Measurements from ENCODE around the gene SLC4A5. TPM values are rescaled to one million over a fixed set of nuclear protein-coding genes. Genes with fewer than 3 reads are reported as not detected.
"Not testable (repeated sequence)": the region's sequence is repeated elsewhere in the genome, so short reads cannot be mapped to it uniquely, and the experiment has no call there.

SLC4A5 gene
- polyA plus RNA-seq, 1 of the 3 experiments (the other 2 are of a cell fraction): 0.25 TPM

DNA sequence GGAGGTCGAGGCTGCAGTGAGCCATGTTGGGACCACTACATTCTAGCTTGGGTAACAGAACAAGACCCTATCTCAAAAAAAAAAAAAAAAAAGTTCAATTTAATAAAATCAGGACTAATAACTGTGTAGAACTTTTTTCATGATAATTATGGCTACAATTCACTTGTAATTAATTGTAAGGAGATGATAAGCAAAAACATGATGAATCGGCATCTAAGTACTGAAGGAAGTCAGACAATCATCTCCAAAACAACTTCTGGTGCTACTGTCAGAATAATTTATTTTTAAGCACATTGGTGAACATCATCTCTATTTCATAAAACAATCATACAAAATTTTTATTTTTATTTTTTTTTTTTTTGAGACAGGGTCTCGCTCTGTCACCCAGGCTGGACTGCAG lies 154.5 kb downstream of the SLC4A5 start:
- POLR2A ChIA-PET: interaction anchor here (0.6 kb wide), 1 partner anchor 10 kb away, joined by 3 read pairs; the partner anchor contains the start of gene MOB1A
- TF ChIP-seq SIN3A (IDR thresholded peaks at IDR 0.05; ENCODE audit: borderline replicate concordance, low read depth, low read length) (no peak), RAD21 (IDR thresholded peaks at IDR 0.05; ENCODE audit: low read length) (no peak), FOSL2 (IDR thresholded peaks at IDR 0.05; ENCODE audit: borderline replicate concordance, low read depth) (no peak), YY1 (IDR thresholded peaks at IDR 0.05; ENCODE audit: low read depth) (no peak), TAF1 (IDR thresholded peaks at IDR 0.05; ENCODE audit: borderline replicate concordance, low read depth, low read length) (no peak), MXI1 (IDR thresholded peaks at IDR 0.05; ENCODE audit: low read depth, low read length) (no peak), NFIC (IDR thresholded peaks at IDR 0.05; ENCODE audit: borderline replicate concordance) (no peak), TEAD4 (IDR thresholded peaks at IDR 0.05; ENCODE audit: borderline replicate concordance, insufficient read depth) (no peak), FOXM1 (IDR thresholded peaks at IDR 0.05; ENCODE audit: low read depth) (no peak), ELF1 (IDR thresholded peaks at IDR 0.05) (no peak), CHD2 (IDR thresholded peaks at IDR 0.05; ENCODE audit: low read length, partially characterized antibody) (no peak), GABPA (IDR thresholded peaks at IDR 0.05; ENCODE audit: low read depth) (no peak)
- TF ChIP-seq, protein P1, sequence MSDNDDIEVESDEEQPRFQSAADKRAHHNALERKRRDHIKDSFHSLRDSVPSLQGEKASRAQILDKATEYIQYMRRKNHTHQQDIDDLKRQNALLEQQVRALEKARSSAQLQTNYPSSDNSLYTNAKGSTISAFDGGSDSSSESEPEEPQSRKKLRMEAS (IDR thresholded peaks at IDR 0.05; ENCODE audit: low read depth): no peak
- TF ChIP-seq, protein P2, sequence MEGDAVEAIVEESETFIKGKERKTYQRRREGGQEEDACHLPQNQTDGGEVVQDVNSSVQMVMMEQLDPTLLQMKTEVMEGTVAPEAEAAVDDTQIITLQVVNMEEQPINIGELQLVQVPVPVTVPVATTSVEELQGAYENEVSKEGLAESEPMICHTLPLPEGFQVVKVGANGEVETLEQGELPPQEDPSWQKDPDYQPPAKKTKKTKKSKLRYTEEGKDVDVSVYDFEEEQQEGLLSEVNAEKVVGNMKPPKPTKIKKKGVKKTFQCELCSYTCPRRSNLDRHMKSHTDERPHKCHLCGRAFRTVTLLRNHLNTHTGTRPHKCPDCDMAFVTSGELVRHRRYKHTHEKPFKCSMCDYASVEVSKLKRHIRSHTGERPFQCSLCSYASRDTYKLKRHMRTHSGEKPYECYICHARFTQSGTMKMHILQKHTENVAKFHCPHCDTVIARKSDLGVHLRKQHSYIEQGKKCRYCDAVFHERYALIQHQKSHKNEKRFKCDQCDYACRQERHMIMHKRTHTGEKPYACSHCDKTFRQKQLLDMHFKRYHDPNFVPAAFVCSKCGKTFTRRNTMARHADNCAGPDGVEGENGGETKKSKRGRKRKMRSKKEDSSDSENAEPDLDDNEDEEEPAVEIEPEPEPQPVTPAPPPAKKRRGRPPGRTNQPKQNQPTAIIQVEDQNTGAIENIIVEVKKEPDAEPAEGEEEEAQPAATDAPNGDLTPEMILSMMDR (IDR thresholded peaks at IDR 0.05): no peak

DNA sequence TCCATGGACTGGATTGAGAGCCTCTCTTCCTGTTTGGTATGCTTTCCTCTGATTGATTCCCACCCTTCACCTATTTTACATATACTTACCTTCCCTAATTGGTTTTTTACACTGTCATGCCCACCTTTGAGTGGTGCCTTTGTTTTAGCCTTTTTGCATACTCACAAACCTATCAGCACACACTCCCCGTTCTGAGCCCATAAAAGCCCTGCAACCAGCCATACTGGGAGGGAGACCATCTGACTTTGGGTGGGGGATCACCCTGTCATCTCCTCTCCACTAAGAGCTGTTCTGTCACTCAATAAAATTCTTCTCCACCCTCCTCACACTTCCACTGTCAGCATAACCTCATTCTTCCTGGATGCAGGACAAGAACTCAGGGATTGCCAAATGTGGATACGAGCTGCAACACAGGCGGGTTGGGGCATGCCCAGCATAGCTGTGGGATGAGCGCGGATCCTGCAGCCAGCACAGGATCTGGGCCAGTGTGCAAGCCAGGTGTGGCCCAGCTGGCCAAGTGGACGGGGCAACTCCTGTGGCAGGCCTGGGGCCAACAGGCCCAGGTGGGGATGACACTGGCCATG lies 155.1 kb downstream of the SLC4A5 start:
- no peaks in the 10 kb centered on the region for H3F3A ChIP-seq (replicated peaks; ENCODE audit: insufficient read depth)
- H3K9me3 ChIP-seq: no peaks in the 10 kb centered on the region
- no peak for DNase-seq
- H3K79me2 ChIP-seq (ENCODE audit: insufficient read depth): no peaks in the 10 kb centered on the region
- ChIA-PET POLR2A (interaction anchor here (0.6 kb wide), 1 partner anchor 10 kb away, joined by 3 read pairs; the partner anchor contains the start of gene MOB1A), CTCF (no interaction called here)
- no peak overlapping the region for H3K4me2 ChIP-seq
- H3K4me1 ChIP-seq (ENCODE audit: control insufficient read depth in 1 of 2, insufficient read depth in 2 of 2, low read depth in 1 of 2, low read length in 1 of 2): no peaks in the 10 kb centered on the region
- no peak overlapping the region for H3K27ac ChIP-seq (ENCODE audit: low read depth in 2 of 2, low read length in 1 of 2)
- H2AFZ ChIP-seq (ENCODE audit: low read depth): peak overlapping the region; percentile 26; the same call in 1 of the 2 replicates
- no peaks in the 10 kb centered on the region for H4K20me1 ChIP-seq (ENCODE audit: insufficient read depth)
- no peaks in the 10 kb centered on the region for H3K36me3 ChIP-seq (replicated peaks in 1 of 2; ENCODE audit: control insufficient read depth in 1 of 2, insufficient read depth in 2 of 2, low read length in 1 of 2)
- H3K9ac ChIP-seq: no peak overlapping the region
- no peaks in the 10 kb centered on the region for H3K27me3 ChIP-seq (ENCODE audit: insufficient read depth)
- 82% methylated on average over 6 of the region's 6 CpGs for WGBS (ENCODE audit: low lambda C conversion rate)
- TF ChIP-seq CHD2 (IDR thresholded peaks at IDR 0.05; ENCODE audit: low read length, partially characterized antibody) (no peak), GATA2 (CRISPR knock-in tag; IDR thresholded peaks at IDR 0.05) (no peak), TCF12 (IDR thresholded peaks at IDR 0.05) (peak; percentile 81), NFIC (IDR thresholded peaks at IDR 0.05; ENCODE audit: borderline replicate concordance) (peak; percentile 33; the same call in 1 of the 2 replicates), JUND (IDR thresholded peaks at IDR 0.05) (peak; percentile 26; the same call in 1 of the 2 replicates), TEAD4 (IDR thresholded peaks at IDR 0.05; ENCODE audit: borderline replicate concordance, insufficient read depth) (0 out of 2 replicates have a peak, but pooled peaks have one; percentile 16)
- TF ChIP-seq, protein P1 (IDR thresholded peaks at IDR 0.05; ENCODE audit: low read depth): peak; percentile 13; the same call in 1 of the 2 replicates
- TF ChIP-seq, protein P3, sequence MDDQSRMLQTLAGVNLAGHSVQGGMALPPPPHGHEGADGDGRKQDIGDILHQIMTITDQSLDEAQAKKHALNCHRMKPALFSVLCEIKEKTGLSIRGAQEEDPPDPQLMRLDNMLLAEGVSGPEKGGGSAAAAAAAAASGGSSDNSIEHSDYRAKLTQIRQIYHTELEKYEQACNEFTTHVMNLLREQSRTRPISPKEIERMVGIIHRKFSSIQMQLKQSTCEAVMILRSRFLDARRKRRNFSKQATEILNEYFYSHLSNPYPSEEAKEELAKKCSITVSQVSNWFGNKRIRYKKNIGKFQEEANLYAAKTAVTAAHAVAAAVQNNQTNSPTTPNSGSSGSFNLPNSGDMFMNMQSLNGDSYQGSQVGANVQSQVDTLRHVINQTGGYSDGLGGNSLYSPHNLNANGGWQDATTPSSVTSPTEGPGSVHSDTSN (IDR thresholded peaks at IDR 0.05): peak; percentile 14; the same call in 1 of the 2 replicates
- no peaks in the 10 kb centered on the region for H3K9me2 ChIP-seq
- H3K4me3 ChIP-seq (ENCODE audit: low read depth in 2 of 2, low read length in 1 of 2): no peak overlapping the region

More for the DNA sequence above, 154.5 kb downstream of the SLC4A5 start:
- Histone ChIP-seq H3K4me2 (no peak overlapping the region), H3K79me2 (ENCODE audit: insufficient read depth) (no peaks in the 10 kb centered on the region), H3F3A (replicated peaks; ENCODE audit: insufficient read depth) (no peaks in the 10 kb centered on the region), H2AFZ (ENCODE audit: low read depth) (no peak overlapping the region), H3K9ac (no peak overlapping the region), H3K9me2 (no peaks in the 10 kb centered on the region), H3K27me3 (ENCODE audit: insufficient read depth) (no peaks in the 10 kb centered on the region), H3K36me3 (replicated peaks in 1 of 2; ENCODE audit: control insufficient read depth in 1 of 2, insufficient read depth in 2 of 2, low read length in 1 of 2) (no peaks in the 10 kb centered on the region), H3K4me1 (ENCODE audit: control insufficient read depth in 1 of 2, insufficient read depth in 2 of 2, low read depth in 1 of 2, low read length in 1 of 2) (no peaks in the 10 kb centered on the region), H3K9me3 (no peaks in the 10 kb centered on the region), H3K4me3 (ENCODE audit: low read depth in 2 of 2, low read length in 1 of 2) (no peak overlapping the region), H4K20me1 (ENCODE audit: insufficient read depth) (no peaks in the 10 kb centered on the region), H3K27ac (ENCODE audit: low read depth in 2 of 2, low read length in 1 of 2) (no peak overlapping the region)
- 95% methylated on average over 3 of the region's 3 CpGs for WGBS (ENCODE audit: low lambda C conversion rate)
- no peak for DNase-seq
- CTCF ChIA-PET: no interaction called here

DNA sequence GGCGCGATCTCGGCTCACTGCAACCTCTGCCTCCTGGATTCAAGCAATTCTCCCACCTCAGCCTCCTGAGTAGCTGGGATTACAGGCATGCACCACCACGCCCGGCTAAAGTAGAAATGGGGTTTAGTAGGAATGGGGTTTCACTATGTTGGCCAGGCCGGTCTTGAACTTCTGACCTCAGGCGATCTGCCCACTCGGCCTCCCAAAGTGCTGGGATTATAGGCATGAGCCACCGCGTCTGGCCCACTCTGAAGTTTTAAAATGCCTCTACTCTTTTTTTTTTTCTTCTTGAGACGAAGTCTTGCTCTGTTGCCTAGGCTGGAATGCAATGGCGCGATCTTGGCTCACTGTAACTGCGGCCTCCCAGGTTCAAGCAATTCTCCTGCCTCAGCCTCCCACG lies 156.5 kb downstream of the SLC4A5 start:
- DNase-seq, POLR2A ChIA-PET: not testable (repeated sequence)

More for the DNA sequence above, 156.5 kb downstream of the SLC4A5 start:
- CTCF ChIA-PET; H4K20me1 ChIP-seq (ENCODE audit: insufficient read depth); H3K4me1 ChIP-seq (ENCODE audit: control insufficient read depth in 1 of 2, insufficient read depth in 2 of 2, low read depth in 1 of 2, low read length in 1 of 2); H3K79me2 ChIP-seq (ENCODE audit: insufficient read depth); H3K27ac ChIP-seq (ENCODE audit: low read depth in 2 of 2, low read length in 1 of 2); H3K4me3 ChIP-seq (ENCODE audit: low read depth in 2 of 2, low read length in 1 of 2); H3K9me2 ChIP-seq; H3K9me3 ChIP-seq; H2AFZ ChIP-seq (ENCODE audit: low read depth); H3K36me3 ChIP-seq (replicated peaks in 1 of 2; ENCODE audit: control insufficient read depth in 1 of 2, insufficient read depth in 2 of 2, low read length in 1 of 2); H3K27me3 ChIP-seq (ENCODE audit: insufficient read depth); H3K9ac ChIP-seq; H3F3A ChIP-seq (replicated peaks; ENCODE audit: insufficient read depth); H3K4me2 ChIP-seq: not testable (repeated sequence)
- WGBS (ENCODE audit: low lambda C conversion rate): 92% methylated on average over 15 of the region's 15 CpGs
